Upper lobe of left lung (tissue), 6 donors: Measurements from ENCODE around the gene SNRNP70. TPM values are rescaled to one million over a fixed set of nuclear protein-coding genes. Genes with fewer than 3 reads are reported as not detected.
A peak's percentile ranks its signal among the peaks of the same experiment; 100 is the strongest.

ENCODE experiments used
- ATAC-seq, 2 donors: fragments of 200-7000 bp; cut with Tn5 transposase; one replicate each; pipeline ENCODE4 v1.9.1; 2022; ENCODE audit warnings: mild to moderate bottlenecking in 2 of 2, moderate library complexity in 2 of 2; ENCODE audit not compliant: low FRiP score in 2 of 2
- DNase-seq, 2 donors: peaks; one replicate each; pipeline ENCODE4 v3.0.0-alpha.2; 2019 to 2020
- H3K27ac ChIP-seq, 4 donors: fragments of 200-600 bp; sonication (generic); one replicate each; pipeline ENCODE4 v1.5.1; 2016 to 2019
- H3K27me3 ChIP-seq, 4 donors: fragments of 200-600 bp; sonication (generic); one replicate each; pipeline ENCODE4 v1.5.1; 2017 to 2019
- H3K36me3 ChIP-seq, 4 donors: fragments of 200-600 bp; sonication (generic); one replicate each; pipeline ENCODE4 v1.5.1; 2016 to 2019
- H3K4me1 ChIP-seq, 4 donors: fragments of 200-600 bp; sonication (generic); one replicate each; pipeline ENCODE4 v1.5.1; 2018 to 2019
- H3K4me3 ChIP-seq, 4 donors: fragments of 200-600 bp; sonication (generic); one replicate each; pipeline ENCODE4 v1.5.1; 2017 to 2019; ENCODE audit warnings: mild to moderate bottlenecking in 2 of 4, moderate library complexity in 1 of 4
- H3K9me3 ChIP-seq, 4 donors: fragments of 200-600 bp; sonication (generic); one replicate each; pipeline ENCODE4 v1.5.1; 2018 to 2019
- CTCF ChIP-seq, 6 experiments: fragments of 450-650 bp in 4 of 6; fragments of 200-600 bp in 2 of 6; sonication (generic) in 2 of 6; IDR thresholded peaks; one replicate each; pipeline ENCODE4 v1.5.1; 2016 to 2019; ENCODE audit warnings: antibody characterized with exemption in 6 of 6
- EP300 ChIP-seq, 4 donors: sonication (generic); formaldehyde crosslinking; IDR thresholded peaks; one replicate each; pipeline ENCODE4 v1.5.1; 2017; ENCODE audit warnings: antibody characterized with exemption in 4 of 4, control low read depth in 2 of 4
- POLR2A ChIP-seq, 4 donors: fragments of 450-650 bp; IDR thresholded peaks; one replicate each; pipeline ENCODE4 v1.5.1; 2016 to 2017; ENCODE audit warnings: antibody characterized with exemption in 4 of 4, mild to moderate bottlenecking in 2 of 4
- POLR2AphosphoS5 ChIP-seq, 2 donors: sonication (generic); formaldehyde crosslinking; IDR thresholded peaks; one replicate each; pipeline ENCODE4 v1.5.1; 2017; ENCODE audit warnings: antibody characterized with exemption in 2 of 2
- WGBS, 2 donors: methylation state at CpG; one replicate each; pipeline ENCODE4 v1.1.5; 2017 to 2018; 5-methylcytosine and 5-hydroxymethylcytosine counted together
- total RNA-seq, 6 donors: library from RNA; depleted of rRNA in 4 of 6; stranded (reverse); fragments of >200 nt in 4 of 6; gene quantifications; one replicate each; pipeline versions ENCODE4 v1.1.0 to v1.2.1, GENCODE V29; 2016 to 2021
- donor health status: DM: no; HTN: no; CAD: no; lungs with moderate emphysema.
- donor health status: DM: no; HTN: yes; CAD: no; lungs with severe emphysema.

The SNRNP70 gene
- total RNA-seq, 6 donors from 2014 or later, result 147 to 1,500 (median 176) TPM

GRCh38 chr19:49081273-49081672 is 4.0 kb upstream of the SNRNP70 start:
- no peak for DNase-seq
- no peak for ATAC-seq
- Histone ChIP-seq H3K27me3 (no peaks in the 10 kb centered on the region), H3K4me3 (no peak overlapping the region), H3K36me3 (no peaks in the 10 kb centered on the region), H3K9me3 (no peaks in the 10 kb centered on the region), H3K27ac (no peak overlapping the region), H3K4me1 (peaks cover 4 to 10% (median 8%) of the 10 kb centered on the region in 4 donors)
- 60% methylated on average over 1 of the region's 1 CpG; no CpG with 5 or more reads in 1 of the 2 donors for WGBS, 2 donors
- TF ChIP-seq EP300 (IDR thresholded peaks at IDR 0.05) (no peak), POLR2A (IDR thresholded peaks at IDR 0.05) (no peak), POLR2AphosphoS5 (IDR thresholded peaks at IDR 0.05) (no peak), CTCF (IDR thresholded peaks at IDR 0.05) (no peak)

- TF ChIP-seq POLR2A (IDR thresholded peaks at IDR 0.05), result no peak
- no peak for TF ChIP-seq EP300 (IDR thresholded peaks at IDR 0.05)
- no peak for TF ChIP-seq CTCF (IDR thresholded peaks at IDR 0.05)
- TF ChIP-seq POLR2AphosphoS5 (IDR thresholded peaks at IDR 0.05), result no peak
- ATAC-seq (no peak), DNase-seq (no peak)
- H3K4me3 ChIP-seq, result peak overlapping the region in 3 of 4 donors; percentile 93 to 100 (median 98)
- peak overlapping the region; percentile 89 to 95 (median 92) for H3K27ac ChIP-seq
- H3K4me1 ChIP-seq, result peaks cover 19 to 38% (median 23%) of the 10 kb centered on the region in 4 donors
- H3K27me3 ChIP-seq, result no peaks in the 10 kb centered on the region
- WGBS, 2 donors, result 74% methylated on average over 26 of the region's 26 CpGs
- H3K36me3 ChIP-seq, result peaks cover 0 to 20% (median 14%) of the 10 kb centered on the region in 4 donors
- no peaks in the 10 kb centered on the region for H3K9me3 ChIP-seq
Observed at GRCh38 chr19:49084206-49085019, 838 bp upstream of the SNRNP70 start.

GRCh38 chr19:49085868-49086232 is 599 bp downstream of the SNRNP70 start:
- peaks cover 7 to 34% (median 25%) of the 10 kb centered on the region in 4 donors for H3K36me3 ChIP-seq
- H3K4me1 ChIP-seq, result peaks cover 19 to 38% (median 23%) of the 10 kb centered on the region in 4 donors
- TF ChIP-seq POLR2AphosphoS5 (IDR thresholded peaks at IDR 0.05), result no peak
- no peak for TF ChIP-seq POLR2A (IDR thresholded peaks at IDR 0.05)
- no peak for TF ChIP-seq EP300 (IDR thresholded peaks at IDR 0.05)
- no peak for TF ChIP-seq CTCF (IDR thresholded peaks at IDR 0.05)
- DNase-seq (no peak), ATAC-seq (no peak)
- WGBS, 2 donors, result 0 to 3% methylated on average over 14 of the region's 14 CpGs
- no peaks in the 10 kb centered on the region for H3K9me3 ChIP-seq
- peak overlapping the region; percentile 89 to 95 (median 92) for H3K27ac ChIP-seq
- H3K27me3 ChIP-seq, result no peaks in the 10 kb centered on the region
- H3K4me3 ChIP-seq, result peak overlapping the region; percentile 93 to 100 (median 98)

- ATAC-seq (no peak), DNase-seq (no peak)
- peak overlapping the region in 3 of 4 donors; percentile 91 to 95 (median 92) for H3K27ac ChIP-seq
- peaks cover 19 to 38% (median 23%) of the 10 kb centered on the region in 4 donors for H3K4me1 ChIP-seq
- no peaks in the 10 kb centered on the region for H3K9me3 ChIP-seq
- no peak for TF ChIP-seq POLR2A (IDR thresholded peaks at IDR 0.05)
- TF ChIP-seq POLR2AphosphoS5 (IDR thresholded peaks at IDR 0.05), result no peak
- no peak for TF ChIP-seq EP300 (IDR thresholded peaks at IDR 0.05)
- no peak for TF ChIP-seq CTCF (IDR thresholded peaks at IDR 0.05)
- 56 to 57% methylated on average over 11 of the region's 11 CpGs for WGBS, 2 donors
- H3K27me3 ChIP-seq, result no peaks in the 10 kb centered on the region
- peaks cover 12 to 39% (median 29%) of the 10 kb centered on the region in 4 donors for H3K36me3 ChIP-seq
- peak overlapping the region; percentile 93 to 100 (median 98) for H3K4me3 ChIP-seq
Observed at GRCh38 chr19:49086296-49086695, 1.0 kb downstream of the SNRNP70 start.
